DOHH2 (cell line): ENCODE results near the gene ITGA4.

Source experiments
- H3F3A ChIP-seq: fragments of 200-600 bp; sonication (generic), shearing (Covaris generic); 2 replicates; pipeline ENCODE4 v1.6.0; 2016; ENCODE audit warnings: antibody characterized with exemption, mild to moderate bottlenecking; ENCODE audit not compliant: control insufficient read depth, insufficient read depth
- H3K27ac ChIP-seq: fragments of 200-600 bp; sonication (generic); 2 replicates; pipeline ENCODE4 v1.5.1; 2014; ENCODE audit warnings: low read depth, mild to moderate bottlenecking, low read length, moderate library complexity
- H3K27me3 ChIP-seq: fragments of 200-600 bp; sonication (generic); 2 replicates; pipeline ENCODE4 v1.6.1; 2014; ENCODE audit warnings: mild to moderate bottlenecking, low read length, mixed read lengths; ENCODE audit not compliant: control insufficient read depth
- H3K36me3 ChIP-seq: fragments of 200-600 bp; sonication (generic); 2 replicates; pipeline ENCODE4 v1.6.1; 2014; ENCODE audit warnings: mild to moderate bottlenecking, low read length, moderate library complexity, mixed read lengths; ENCODE audit not compliant: control insufficient read depth
- H3K4me1 ChIP-seq: fragments of 200-600 bp; sonication (generic); 2 replicates; pipeline ENCODE4 v1.6.1; 2014; ENCODE audit warnings: mild to moderate bottlenecking, low read length, mixed read lengths; ENCODE audit not compliant: control insufficient read depth
- H3K4me2 ChIP-seq: fragments of 200-600 bp; sonication (generic); 2 replicates; pipeline ENCODE4 v1.6.0; 2014; ENCODE audit warnings: mild to moderate bottlenecking, low read length, moderate library complexity
- H3K4me3 ChIP-seq: fragments of 200-600 bp; sonication (generic); 2 replicates; pipeline ENCODE4 v1.5.1; 2014; ENCODE audit warnings: mild to moderate bottlenecking, low read length, mixed read lengths
- H3K79me2 ChIP-seq: fragments of 200-600 bp; sonication (generic); 2 replicates; pipeline ENCODE4 v1.6.1; 2014; ENCODE audit warnings: mild to moderate bottlenecking, low read length, mixed read lengths; ENCODE audit not compliant: control insufficient read depth
- H3K9me2 ChIP-seq: fragments of 200-600 bp; sonication (generic); replicated peaks from 2 replicates; pipeline ENCODE4 v1.6.1; 2014; ENCODE audit warnings: mild to moderate bottlenecking, low read length, mixed read lengths; ENCODE audit not compliant: control insufficient read depth
- H3K9me3 ChIP-seq: fragments of 200-600 bp; sonication (generic); 2 replicates; pipeline ENCODE4 v1.6.1; 2014; ENCODE audit warnings: antibody characterized with exemption, low read length, mixed read lengths; ENCODE audit not compliant: control insufficient read depth, insufficient read depth
- H4K20me1 ChIP-seq: fragments of 200-600 bp; sonication (generic); 2 replicates; pipeline ENCODE4 v1.6.0; 2014; ENCODE audit warnings: low read depth, mild to moderate bottlenecking, antibody characterized with exemption, low read length, moderate library complexity; ENCODE audit not compliant: control insufficient read depth, insufficient read depth
- EZH2phosphoT487 ChIP-seq: fragments of 200-600 bp; sonication (generic); IDR thresholded peaks from 2 replicates; pipeline ENCODE4 v1.6.1; 2017; ENCODE audit warnings: borderline replicate concordance, mild to moderate bottlenecking, antibody characterized with exemption, low read length, moderate library complexity, mixed read lengths
- TF ChIP-seq, protein P1 (sequence below): fragments of 200-600 bp; sonication (generic); IDR thresholded peaks from one replicate; pipeline ENCODE4 v1.5.1; 2014; ENCODE audit warnings: antibody characterized with exemption, mild to moderate bottlenecking, low read depth, low read length; ENCODE audit not compliant: poor library complexity, severe bottlenecking

Gene ITGA4

DNA sequence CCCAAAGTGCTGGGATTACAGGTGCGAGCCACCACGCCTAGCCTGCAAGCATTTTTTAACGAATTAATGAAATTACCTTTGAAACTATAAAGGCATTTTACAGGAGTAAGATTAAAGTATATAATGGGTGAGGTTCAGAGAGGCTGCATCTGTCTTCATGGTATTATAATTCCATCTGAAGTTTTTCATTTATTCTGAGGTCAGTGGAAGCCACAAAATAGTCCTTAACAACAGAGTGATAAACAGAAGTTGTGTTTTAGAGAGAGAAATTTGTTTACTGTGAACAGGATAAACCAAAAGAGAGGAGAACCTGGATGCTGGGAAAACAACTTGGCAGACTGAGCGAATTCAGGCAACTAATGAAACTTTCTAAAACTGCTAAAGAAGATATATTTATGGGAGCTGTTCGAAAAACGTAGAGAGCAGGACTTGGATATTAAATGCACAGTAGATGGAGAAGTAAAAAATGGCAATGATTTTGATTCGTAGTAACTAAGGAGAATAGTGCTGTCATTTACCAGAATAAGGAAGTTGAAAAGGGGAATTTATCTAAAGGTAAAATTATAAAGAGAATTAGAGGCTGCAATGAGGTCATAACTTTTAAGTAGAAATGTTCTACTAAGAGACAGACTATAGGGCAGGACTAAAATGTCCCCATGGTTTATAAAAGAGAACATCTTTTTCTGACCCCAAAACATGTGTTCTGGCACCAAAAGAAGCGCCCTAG is 37.9 kb upstream of the ITGA4 start:
- Histone ChIP-seq H4K20me1 (no peaks in the 10 kb centered on the region), H3K9me2 (no peaks in the 10 kb centered on the region), H3K9me3 (peaks cover 5% of the 10 kb centered on the region; the same call in 1 of the 2 replicates), H3K27ac (no peak overlapping the region), H3K4me1 (peaks cover 15% of the 10 kb centered on the region), H3K36me3 (no peaks in the 10 kb centered on the region), H3K27me3 (no peaks in the 10 kb centered on the region), H3F3A (no peaks in the 10 kb centered on the region; the same call in 1 of the 2 replicates), H3K4me3 (no peak overlapping the region), H3K4me2 (no peak overlapping the region), H3K79me2 (no peaks in the 10 kb centered on the region)
- TF ChIP-seq EZH2phosphoT487, result no peak
- TF ChIP-seq, protein P1, sequence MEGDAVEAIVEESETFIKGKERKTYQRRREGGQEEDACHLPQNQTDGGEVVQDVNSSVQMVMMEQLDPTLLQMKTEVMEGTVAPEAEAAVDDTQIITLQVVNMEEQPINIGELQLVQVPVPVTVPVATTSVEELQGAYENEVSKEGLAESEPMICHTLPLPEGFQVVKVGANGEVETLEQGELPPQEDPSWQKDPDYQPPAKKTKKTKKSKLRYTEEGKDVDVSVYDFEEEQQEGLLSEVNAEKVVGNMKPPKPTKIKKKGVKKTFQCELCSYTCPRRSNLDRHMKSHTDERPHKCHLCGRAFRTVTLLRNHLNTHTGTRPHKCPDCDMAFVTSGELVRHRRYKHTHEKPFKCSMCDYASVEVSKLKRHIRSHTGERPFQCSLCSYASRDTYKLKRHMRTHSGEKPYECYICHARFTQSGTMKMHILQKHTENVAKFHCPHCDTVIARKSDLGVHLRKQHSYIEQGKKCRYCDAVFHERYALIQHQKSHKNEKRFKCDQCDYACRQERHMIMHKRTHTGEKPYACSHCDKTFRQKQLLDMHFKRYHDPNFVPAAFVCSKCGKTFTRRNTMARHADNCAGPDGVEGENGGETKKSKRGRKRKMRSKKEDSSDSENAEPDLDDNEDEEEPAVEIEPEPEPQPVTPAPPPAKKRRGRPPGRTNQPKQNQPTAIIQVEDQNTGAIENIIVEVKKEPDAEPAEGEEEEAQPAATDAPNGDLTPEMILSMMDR, result no peak

DNA sequence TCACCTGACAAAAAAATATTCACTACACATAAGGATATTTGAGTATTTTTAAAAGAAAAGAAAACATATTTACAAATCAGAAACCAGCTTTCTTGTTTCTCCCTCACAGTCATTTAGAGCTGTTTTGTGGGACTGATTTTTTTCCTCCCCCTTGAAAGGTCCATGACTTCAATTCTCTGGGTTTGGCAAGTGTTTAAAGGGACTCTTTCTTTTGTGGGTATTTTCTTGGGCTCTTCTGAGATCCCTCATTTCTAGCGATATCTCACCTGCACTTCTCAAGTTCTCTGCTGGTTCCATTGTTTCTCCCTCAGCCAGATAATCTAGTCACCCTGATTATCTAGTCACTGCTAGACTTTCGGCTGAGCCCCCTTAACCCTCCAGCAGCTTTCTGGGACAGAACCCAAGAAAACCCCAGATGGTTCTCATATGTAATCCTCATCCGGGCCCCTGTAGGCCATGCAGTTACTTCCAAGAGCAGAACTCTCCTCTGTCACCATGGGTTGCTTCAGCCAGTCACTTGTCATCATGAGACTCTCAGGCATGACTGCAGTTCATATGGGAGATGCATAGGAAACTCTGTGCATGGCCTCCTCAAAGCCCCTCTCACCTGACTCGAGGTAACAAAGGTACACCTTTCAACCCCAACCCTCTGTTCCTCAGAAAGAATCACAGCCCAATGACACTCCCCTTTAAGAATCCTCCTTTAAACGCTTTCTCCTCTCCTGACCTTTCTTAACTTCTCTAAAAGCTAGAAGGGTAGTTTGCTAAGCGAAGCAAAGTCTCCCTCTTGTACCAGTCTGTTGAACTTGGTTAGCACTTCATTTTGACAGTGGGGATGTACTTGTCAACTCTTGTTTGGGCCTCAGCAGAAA is 36.7 kb upstream of the ITGA4 start:
- H3K36me3 ChIP-seq, result no peaks in the 10 kb centered on the region
- H3K9me2 ChIP-seq, result no peaks in the 10 kb centered on the region
- no peaks in the 10 kb centered on the region for H3K79me2 ChIP-seq
- no peak overlapping the region for H3K4me3 ChIP-seq
- H3K9me3 ChIP-seq, result peaks cover 3% of the 10 kb centered on the region; the same call in 1 of the 2 replicates
- peaks cover 15% of the 10 kb centered on the region for H3K4me1 ChIP-seq
- no peaks in the 10 kb centered on the region for H4K20me1 ChIP-seq
- TF ChIP-seq, protein P1, result no peak
- TF ChIP-seq EZH2phosphoT487, result no peak
- H3K4me2 ChIP-seq, result no peak overlapping the region
- no peaks in the 10 kb centered on the region for H3K27me3 ChIP-seq
- H3K27ac ChIP-seq, result no peak overlapping the region
- H3F3A ChIP-seq, result no peaks in the 10 kb centered on the region; the same call in 1 of the 2 replicates

DNA sequence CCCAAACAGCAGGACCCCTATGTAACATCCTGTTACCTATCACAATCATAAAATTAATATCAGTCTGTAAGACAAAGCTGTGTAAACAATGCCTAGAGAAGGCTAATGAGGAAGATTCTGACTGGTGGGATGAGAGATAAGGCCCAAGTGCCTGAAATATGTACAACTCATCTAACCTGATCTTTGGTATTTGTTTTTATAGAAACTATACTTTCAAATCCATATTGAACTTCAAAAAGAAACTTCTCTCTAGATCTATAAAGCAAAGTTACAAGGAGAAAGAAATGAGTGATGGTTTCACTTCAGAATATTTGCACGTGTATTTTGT is 36.1 kb upstream of the ITGA4 start:
- Histone ChIP-seq H3K9me2 (no peaks in the 10 kb centered on the region), H3K27me3 (no peaks in the 10 kb centered on the region), H3K36me3 (no peaks in the 10 kb centered on the region), H3K27ac (no peak overlapping the region), H4K20me1 (no peaks in the 10 kb centered on the region), H3K4me2 (no peak overlapping the region), H3K4me3 (no peak overlapping the region), H3F3A (no peaks in the 10 kb centered on the region; the same call in 1 of the 2 replicates), H3K4me1 (peaks cover 14% of the 10 kb centered on the region), H3K9me3 (no peaks in the 10 kb centered on the region), H3K79me2 (no peaks in the 10 kb centered on the region)
- no peak for TF ChIP-seq EZH2phosphoT487
- TF ChIP-seq, protein P1, result no peak
